Neuron (in vitro differentiated cells): ENCODE data around the gene FAM171A1.

Source experiments
- H2AFZ ChIP-seq: one replicate; pipeline ENCODE4 v1.6.1; 2013; ENCODE audit warnings: low read depth, mild to moderate bottlenecking, inconsistent platforms, low read length, moderate library complexity
- H3K27me3 ChIP-seq: one replicate; pipeline ENCODE4 v1.6.1; 2013; ENCODE audit warnings: low read length; ENCODE audit not compliant: insufficient read depth
- H3K36me3 ChIP-seq: one replicate; pipeline ENCODE4 v1.6.1; 2013; ENCODE audit warnings: low read length; ENCODE audit not compliant: insufficient read depth
- H3K4me1 ChIP-seq: one replicate; pipeline ENCODE4 v1.6.1; 2013; ENCODE audit warnings: low read length; ENCODE audit not compliant: insufficient read depth
- H3K4me3 ChIP-seq: 2 replicates; pipeline ENCODE4 v1.5.1; 2013; ENCODE audit warnings: mild to moderate bottlenecking, low read length, moderate library complexity
- H3K9me3 ChIP-seq: one replicate; pipeline ENCODE4 v1.6.1; 2013; ENCODE audit warnings: low read length

The FAM171A1 gene

GRCh38 chr10:15228426-15228825 is 142.7 kb downstream of the FAM171A1 start:
- Histone ChIP-seq H3K4me3 (no peak overlapping the region), H3K4me1 (no peaks in the 10 kb centered on the region), H2AFZ (no peak overlapping the region), H3K27me3 (no peaks in the 10 kb centered on the region), H3K9me3 (peaks cover 9% of the 10 kb centered on the region), H3K36me3 (peaks cover 2% of the 10 kb centered on the region)

- peaks cover 2% of the 10 kb centered on the region for H3K36me3 ChIP-seq
- no peaks in the 10 kb centered on the region for H3K27me3 ChIP-seq
- no peak overlapping the region for H3K4me3 ChIP-seq
- H3K9me3 ChIP-seq, result peaks cover 9% of the 10 kb centered on the region
- no peaks in the 10 kb centered on the region for H3K4me1 ChIP-seq
- H2AFZ ChIP-seq, result no peak overlapping the region
Measured at GRCh38 chr10:15227611-15228372, 143.3 kb downstream of the FAM171A1 start.

GRCh38 chr10:15225511-15225910 is 145.6 kb downstream of the FAM171A1 start:
- Histone ChIP-seq H3K4me3 (no peak overlapping the region), H3K36me3 (peaks cover 5% of the 10 kb centered on the region), H2AFZ (no peak overlapping the region), H3K9me3 (peaks cover 6% of the 10 kb centered on the region), H3K4me1 (no peaks in the 10 kb centered on the region), H3K27me3 (no peaks in the 10 kb centered on the region)

- Histone ChIP-seq H3K27me3 (no peaks in the 10 kb centered on the region), H3K9me3 (peaks cover 6% of the 10 kb centered on the region), H2AFZ (no peak overlapping the region), H3K4me1 (no peaks in the 10 kb centered on the region), H3K36me3 (peaks cover 10% of the 10 kb centered on the region), H3K4me3 (no peak overlapping the region)
Measured at GRCh38 chr10:15224948-15225347, 146.1 kb downstream of the FAM171A1 start.

GRCh38 chr10:15223174-15223573 is 147.9 kb downstream of the FAM171A1 start:
- Histone ChIP-seq H3K27me3 (no peaks in the 10 kb centered on the region), H3K9me3 (peaks cover 6% of the 10 kb centered on the region), H3K4me3 (no peak overlapping the region), H2AFZ (no peak overlapping the region), H3K4me1 (no peaks in the 10 kb centered on the region), H3K36me3 (peaks cover 21% of the 10 kb centered on the region)

GRCh38 chr10:15222511-15222910 is 148.6 kb downstream of the FAM171A1 start:
- H3K4me1 ChIP-seq, result no peaks in the 10 kb centered on the region
- H3K9me3 ChIP-seq, result peaks cover 6% of the 10 kb centered on the region
- no peak overlapping the region for H2AFZ ChIP-seq
- peaks cover 21% of the 10 kb centered on the region for H3K36me3 ChIP-seq
- H3K27me3 ChIP-seq, result no peaks in the 10 kb centered on the region
- no peak overlapping the region for H3K4me3 ChIP-seq

GRCh38 chr10:15220445-15220844 is 150.6 kb downstream of the FAM171A1 start:
- no peaks in the 10 kb centered on the region for H3K4me1 ChIP-seq
- peaks cover 23% of the 10 kb centered on the region for H3K36me3 ChIP-seq
- no peak overlapping the region for H3K4me3 ChIP-seq
- no peak overlapping the region for H2AFZ ChIP-seq
- H3K27me3 ChIP-seq, result no peaks in the 10 kb centered on the region
- peaks cover 2% of the 10 kb centered on the region for H3K9me3 ChIP-seq

- H3K27me3 ChIP-seq, result no peaks in the 10 kb centered on the region
- peaks cover 50% of the 10 kb centered on the region for H3K36me3 ChIP-seq
- H3K4me3 ChIP-seq, result no peak overlapping the region
- H2AFZ ChIP-seq, result no peak overlapping the region
- H3K4me1 ChIP-seq, result no peaks in the 10 kb centered on the region
- H3K9me3 ChIP-seq, result peaks cover 13% of the 10 kb centered on the region
Measured at GRCh38 chr10:15216700-15217099, 154.4 kb downstream of the FAM171A1 start.

- H3K4me1 ChIP-seq, result no peaks in the 10 kb centered on the region
- H3K36me3 ChIP-seq, result peaks cover 39% of the 10 kb centered on the region
- H3K9me3 ChIP-seq, result peaks cover 13% of the 10 kb centered on the region
Measured at GRCh38 chr10:15214237-15214636, 156.9 kb downstream of the FAM171A1 start.

GRCh38 chr10:15213461-15213861 is 157.6 kb downstream of the FAM171A1 start:
- Histone ChIP-seq H2AFZ (no peak overlapping the region), H3K27me3 (no peaks in the 10 kb centered on the region), H3K4me3 (no peak overlapping the region), H3K9me3 (peaks cover 13% of the 10 kb centered on the region), H3K4me1 (no peaks in the 10 kb centered on the region), H3K36me3 (peaks cover 34% of the 10 kb centered on the region)

More at GRCh38 chr10:15214237-15214636, 156.9 kb downstream of the FAM171A1 start:
- no peak overlapping the region for H2AFZ ChIP-seq
- H3K4me3 ChIP-seq, result no peak overlapping the region
- H3K27me3 ChIP-seq, result no peaks in the 10 kb centered on the region

- H3K4me1 ChIP-seq, result no peaks in the 10 kb centered on the region
- peaks cover 13% of the 10 kb centered on the region for H3K9me3 ChIP-seq
- no peak overlapping the region for H3K4me3 ChIP-seq
- H3K36me3 ChIP-seq, result peaks cover 30% of the 10 kb centered on the region
- H3K27me3 ChIP-seq, result no peaks in the 10 kb centered on the region
- H2AFZ ChIP-seq, result no peak overlapping the region
Measured at GRCh38 chr10:15211464-15211979, 159.6 kb downstream of the FAM171A1 start.

GRCh38 chr10:15210521-15210920 is 160.6 kb downstream of the FAM171A1 start:
- Histone ChIP-seq H3K27me3 (no peaks in the 10 kb centered on the region), H3K36me3 (peaks cover 30% of the 10 kb centered on the region), H2AFZ (no peak overlapping the region), H3K9me3 (peaks cover 13% of the 10 kb centered on the region), H3K4me1 (no peaks in the 10 kb centered on the region), H3K4me3 (no peak overlapping the region)

- H3K9me3 ChIP-seq, result peaks cover 13% of the 10 kb centered on the region
- H2AFZ ChIP-seq, result no peak overlapping the region
- no peaks in the 10 kb centered on the region for H3K27me3 ChIP-seq
- peaks cover 30% of the 10 kb centered on the region for H3K36me3 ChIP-seq
- no peaks in the 10 kb centered on the region for H3K4me1 ChIP-seq
- H3K4me3 ChIP-seq, result no peak overlapping the region
Measured at GRCh38 chr10:15209827-15210509, 161.1 kb downstream of the FAM171A1 start.
